Mesothelial cell of epicardium (in vitro differentiated cells): ENCODE measurements around the gene PDZRN3. TPM values are rescaled to one million over a fixed set of nuclear protein-coding genes. Genes with fewer than 3 reads are reported as not detected.

Experiments
- DNase-seq, 2 experiments: peaks; one replicate each; pipeline ENCODE4 v3.0.0; 2021; ENCODE audit warnings: low spot score in 2 of 2; ENCODE audit not compliant: unreplicated experiment in 2 of 2
- H3K27ac Mint-ChIP-seq: 2 replicates; pipeline ENCODE4 v1.8.0; 2021; ENCODE audit warnings: mixed read lengths
- H3K27me3 Mint-ChIP-seq: 2 replicates; pipeline ENCODE4 v1.8.0; 2021; ENCODE audit warnings: low read depth, mixed read lengths
- H3K36me3 Mint-ChIP-seq: 2 replicates; pipeline ENCODE4 v1.8.0; 2021; ENCODE audit warnings: mixed read lengths
- H3K4me1 Mint-ChIP-seq: 2 replicates; pipeline ENCODE4 v1.8.0; 2021; ENCODE audit warnings: mixed read lengths
- H3K4me3 Mint-ChIP-seq: 2 replicates; pipeline ENCODE4 v1.8.0; 2021; ENCODE audit warnings: mild to moderate bottlenecking, moderate library complexity, mixed read lengths
- H3K9me3 Mint-ChIP-seq: 2 replicates; pipeline ENCODE4 v1.8.0; 2021; ENCODE audit warnings: mixed read lengths
- total RNA-seq: library from RNA; stranded (reverse); gene quantifications from 3 replicates; pipeline ENCODE4 v1.2.1, GENCODE V29; 2021
- TF ChIP-seq, protein P1 (sequence below): fragments of 200-600 bp; sonication (generic); IDR thresholded peaks from one replicate; pipeline ENCODE4 v1.5.0; 2021; ENCODE audit warnings: antibody characterized with exemption; ENCODE audit not compliant: unreplicated experiment

Gene PDZRN3
- total RNA-seq, 1 donor from 2014 or later, result 48.4 TPM

- H3K27ac Mint-ChIP-seq, result peak overlapping the region; percentile 81
- no peaks in the 10 kb centered on the region for H3K27me3 Mint-ChIP-seq
- TF ChIP-seq, protein P1, sequence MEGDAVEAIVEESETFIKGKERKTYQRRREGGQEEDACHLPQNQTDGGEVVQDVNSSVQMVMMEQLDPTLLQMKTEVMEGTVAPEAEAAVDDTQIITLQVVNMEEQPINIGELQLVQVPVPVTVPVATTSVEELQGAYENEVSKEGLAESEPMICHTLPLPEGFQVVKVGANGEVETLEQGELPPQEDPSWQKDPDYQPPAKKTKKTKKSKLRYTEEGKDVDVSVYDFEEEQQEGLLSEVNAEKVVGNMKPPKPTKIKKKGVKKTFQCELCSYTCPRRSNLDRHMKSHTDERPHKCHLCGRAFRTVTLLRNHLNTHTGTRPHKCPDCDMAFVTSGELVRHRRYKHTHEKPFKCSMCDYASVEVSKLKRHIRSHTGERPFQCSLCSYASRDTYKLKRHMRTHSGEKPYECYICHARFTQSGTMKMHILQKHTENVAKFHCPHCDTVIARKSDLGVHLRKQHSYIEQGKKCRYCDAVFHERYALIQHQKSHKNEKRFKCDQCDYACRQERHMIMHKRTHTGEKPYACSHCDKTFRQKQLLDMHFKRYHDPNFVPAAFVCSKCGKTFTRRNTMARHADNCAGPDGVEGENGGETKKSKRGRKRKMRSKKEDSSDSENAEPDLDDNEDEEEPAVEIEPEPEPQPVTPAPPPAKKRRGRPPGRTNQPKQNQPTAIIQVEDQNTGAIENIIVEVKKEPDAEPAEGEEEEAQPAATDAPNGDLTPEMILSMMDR, result no peak
Observed at GRCh38 chr3:73665286-73665685, 40.5 kb upstream of the PDZRN3 start.

GRCh38 chr3:73664389-73664788 lies 39.6 kb upstream of the PDZRN3 start:
- Mint-ChIP-seq H3K27ac (peak overlapping the region; percentile 81), H3K9me3 (no peaks in the 10 kb centered on the region), H3K4me1 (peaks cover 48% of the 10 kb centered on the region), H3K36me3 (no peaks in the 10 kb centered on the region), H3K4me3 (no peak overlapping the region), H3K27me3 (no peaks in the 10 kb centered on the region)
- TF ChIP-seq, protein P1, result no peak
- no peak for DNase-seq

More at GRCh38 chr3:73665286-73665685, 40.5 kb upstream of the PDZRN3 start:
- Mint-ChIP-seq H3K4me1 (peaks cover 55% of the 10 kb centered on the region), H3K9me3 (no peaks in the 10 kb centered on the region), H3K4me3 (no peak overlapping the region), H3K36me3 (no peaks in the 10 kb centered on the region)
- DNase-seq, result no peak

GRCh38 chr3:73663495-73663894 lies 38.8 kb upstream of the PDZRN3 start:
- no peak overlapping the region for H3K27ac Mint-ChIP-seq
- TF ChIP-seq, protein P1, result no peak
- H3K36me3 Mint-ChIP-seq, result no peaks in the 10 kb centered on the region
- H3K4me3 Mint-ChIP-seq, result no peak overlapping the region
- H3K4me1 Mint-ChIP-seq, result peaks cover 45% of the 10 kb centered on the region
- no peaks in the 10 kb centered on the region for H3K9me3 Mint-ChIP-seq
- H3K27me3 Mint-ChIP-seq, result no peaks in the 10 kb centered on the region
- no peak for DNase-seq

- H3K4me3 Mint-ChIP-seq, result no peak overlapping the region
- TF ChIP-seq, protein P1, result no peak
Observed at GRCh38 chr3:73661265-73661664, 36.5 kb upstream of the PDZRN3 start.

DNA sequence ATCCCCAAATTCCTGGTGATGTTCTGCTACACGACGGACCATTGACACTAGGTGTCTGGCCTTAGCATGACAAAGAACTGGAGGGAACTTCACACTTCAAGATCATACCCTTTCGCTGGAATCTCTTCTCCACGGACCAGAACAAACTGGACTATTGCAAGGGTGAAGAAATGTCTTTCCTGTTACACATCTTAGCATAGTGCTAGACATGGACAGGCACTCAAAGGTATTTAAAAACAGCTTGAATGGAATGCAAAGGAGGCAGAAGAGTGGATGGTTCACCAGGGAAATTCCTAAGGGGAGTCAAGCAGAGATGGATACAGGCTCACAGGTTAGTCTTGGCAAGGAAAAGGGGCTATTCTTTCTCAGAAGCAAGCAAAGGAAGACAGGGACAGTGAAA lies 33.5 kb upstream of the PDZRN3 start:
- TF ChIP-seq, protein P1, result no peak
- H3K4me1 Mint-ChIP-seq, result peaks cover 15% of the 10 kb centered on the region
- H3K9me3 Mint-ChIP-seq, result peaks cover 3% of the 10 kb centered on the region
- H3K27ac Mint-ChIP-seq, result peak overlapping the region; percentile 86
- no peak for DNase-seq
- H3K36me3 Mint-ChIP-seq, result no peaks in the 10 kb centered on the region
- no peak overlapping the region for H3K4me3 Mint-ChIP-seq
- H3K27me3 Mint-ChIP-seq, result no peaks in the 10 kb centered on the region

More at GRCh38 chr3:73661265-73661664, 36.5 kb upstream of the PDZRN3 start:
- Mint-ChIP-seq H3K9me3 (no peaks in the 10 kb centered on the region), H3K4me1 (peaks cover 32% of the 10 kb centered on the region), H3K27ac (no peak overlapping the region), H3K27me3 (no peaks in the 10 kb centered on the region), H3K36me3 (no peaks in the 10 kb centered on the region)
- no peak for DNase-seq

DNA sequence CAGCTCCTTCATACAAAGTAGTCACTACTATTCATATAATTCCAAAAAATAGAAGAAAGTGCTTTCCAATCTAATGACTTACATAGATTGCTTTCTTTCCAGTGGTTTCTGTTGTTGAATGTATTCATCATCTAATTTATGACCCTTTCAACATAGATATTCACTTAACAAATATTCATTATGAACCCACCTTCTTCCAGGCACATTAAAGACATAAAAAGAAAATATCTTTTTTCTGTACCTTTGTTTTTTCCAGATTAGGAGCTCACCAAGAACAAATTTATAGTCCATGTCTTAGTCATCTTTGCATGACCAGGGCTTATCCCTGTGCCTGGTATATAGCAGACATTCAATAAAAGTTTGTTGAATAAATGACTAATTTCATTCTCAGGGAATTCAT lies 32.4 kb upstream of the PDZRN3 start:
- Mint-ChIP-seq H3K27ac (no peak overlapping the region), H3K9me3 (peaks cover 3% of the 10 kb centered on the region), H3K4me3 (no peak overlapping the region), H3K36me3 (no peaks in the 10 kb centered on the region), H3K4me1 (peaks cover 15% of the 10 kb centered on the region), H3K27me3 (no peaks in the 10 kb centered on the region)
- TF ChIP-seq, protein P1, result no peak
- DNase-seq, result no peak
